HG03565 (cell line): ENCODE measurements around the gene NUCB1.
"Not testable (repeated sequence)": the region's sequence is repeated elsewhere in the genome, so short reads cannot be mapped to it uniquely, and the experiment has no call there.

Source experiments
- ATAC-seq: cut with Tn5 transposase; IDR thresholded peaks from one replicate; pipeline ENCODE4 v1.9.1; 2021; ENCODE audit warnings: mild to moderate bottlenecking, moderate library complexity; ENCODE audit not compliant: unreplicated experiment

NUCB1 gene

GRCh38 chr19:48874303-48875135, 25.6 kb upstream of the NUCB1 start:
- ATAC-seq, result no peak

- not testable (repeated sequence) for ATAC-seq
Observed at GRCh38 chr19:48876043-48876981, 23.8 kb upstream of the NUCB1 start.

DNA sequence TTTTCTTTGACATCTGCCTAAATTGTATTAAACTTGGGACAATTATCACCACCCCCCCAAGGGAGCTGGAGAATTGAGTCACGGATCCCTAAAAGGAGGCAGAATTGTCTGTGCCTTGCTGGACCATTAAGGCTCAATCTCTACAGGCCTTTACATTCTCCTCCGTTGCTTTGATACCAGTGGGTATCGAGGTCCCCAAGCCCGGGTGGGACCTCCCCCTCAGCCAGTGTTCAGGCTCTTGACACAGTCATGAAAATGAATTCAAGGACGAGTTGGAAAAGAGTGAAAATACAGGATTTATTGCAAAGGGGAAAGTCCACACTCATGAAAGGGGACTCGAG, 22.3 kb upstream of the NUCB1 start:
- no peak for ATAC-seq

GRCh38 chr19:48878196-48879024, 21.7 kb upstream of the NUCB1 start:
- ATAC-seq, result no peak

DNA sequence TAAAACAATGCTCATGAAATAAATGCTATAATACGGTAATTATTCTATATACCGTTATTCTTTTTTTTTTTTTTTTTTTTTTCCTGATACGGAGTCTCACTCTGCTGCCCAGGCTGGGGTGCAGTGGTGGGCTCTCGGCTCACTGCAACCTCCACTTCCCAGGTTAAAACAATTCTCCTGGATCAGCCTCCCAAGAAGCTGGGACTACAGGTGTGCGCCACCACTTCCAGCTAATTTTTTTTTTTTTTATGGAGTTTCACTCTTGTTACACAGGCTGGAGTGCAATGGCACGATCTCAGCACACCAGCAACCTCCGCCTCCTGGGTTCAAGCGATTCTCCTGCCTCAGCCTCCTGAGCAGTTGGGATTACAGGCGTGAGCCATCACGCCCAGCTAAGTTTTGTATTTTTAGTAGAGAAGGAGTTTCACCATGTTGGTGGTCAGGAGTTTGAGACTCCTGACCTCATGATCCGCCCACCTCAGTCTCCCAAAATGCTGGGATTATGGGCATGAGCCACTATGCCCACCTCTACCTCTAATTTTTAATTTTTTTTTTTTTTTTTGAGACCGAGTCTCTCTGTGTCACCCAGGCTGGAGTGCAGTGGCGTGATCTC, 21.0 kb upstream of the NUCB1 start:
- no peak for ATAC-seq

- not testable (repeated sequence) for ATAC-seq
Observed at GRCh38 chr19:48879696-48880095, 20.4 kb upstream of the NUCB1 start.

DNA sequence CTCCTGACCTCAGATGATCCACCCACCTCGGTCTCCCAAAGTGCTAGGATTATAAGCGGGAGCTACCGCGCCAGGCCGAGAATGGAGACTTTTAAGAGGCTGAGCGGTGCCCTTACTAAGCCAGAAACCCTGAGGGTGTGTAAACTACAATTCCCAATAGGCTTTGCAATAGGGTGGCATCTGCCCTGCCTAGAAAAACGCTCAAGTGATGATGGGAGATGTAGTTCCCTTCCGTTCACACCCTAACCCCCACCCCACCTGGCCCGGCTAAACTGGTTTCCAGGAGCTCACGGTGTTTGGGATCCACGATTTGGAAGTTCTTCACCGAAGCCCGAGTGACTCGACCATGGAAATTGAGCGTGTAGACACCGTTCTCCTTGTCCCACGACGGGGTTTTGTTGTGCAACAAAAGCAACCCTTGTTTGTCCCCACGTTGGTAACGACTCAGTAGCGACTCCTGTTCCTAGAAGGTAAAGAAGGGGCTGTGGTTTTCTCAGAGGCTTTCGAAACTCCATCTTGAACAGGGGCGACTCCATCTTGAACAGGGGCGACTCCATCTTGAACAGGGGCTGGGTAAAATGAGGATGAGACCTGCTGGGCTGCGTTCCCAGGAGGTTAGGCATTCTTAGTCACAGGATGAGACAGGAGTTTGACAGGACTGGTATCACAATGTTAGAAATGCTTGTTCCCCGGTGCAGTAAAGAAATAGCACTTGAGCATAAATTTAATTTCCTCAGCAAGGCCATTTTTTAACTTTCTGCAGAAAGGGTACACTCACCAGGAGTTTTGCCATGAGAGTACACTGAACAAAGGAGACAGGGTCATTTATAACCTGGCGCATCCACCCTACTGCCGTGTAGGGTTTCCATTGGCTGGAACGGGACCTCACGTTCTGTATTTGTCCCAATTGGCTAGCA, 18.1 kb upstream of the NUCB1 start:
- ATAC-seq, result no peak

DNA sequence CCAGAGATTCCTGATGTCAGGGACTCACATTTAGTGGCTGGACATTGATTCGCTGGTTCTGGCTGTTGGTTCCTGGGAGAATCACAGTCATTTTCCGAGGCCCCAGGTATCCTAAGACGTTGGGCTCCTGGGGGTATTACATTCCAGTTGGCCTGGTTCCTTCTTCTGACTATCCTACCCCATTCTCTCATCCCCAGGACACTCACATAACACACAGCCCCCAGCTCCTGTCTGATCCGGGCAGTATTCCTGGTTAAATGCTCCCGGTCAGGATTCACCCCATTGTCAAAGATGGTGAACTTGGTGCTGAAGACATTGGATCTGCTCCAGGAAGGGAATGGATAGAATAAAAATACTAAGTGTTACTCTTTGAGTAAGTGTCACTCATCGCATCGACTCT, 16.4 kb upstream of the NUCB1 start:
- ATAC-seq, result no peak

GRCh38 chr19:48887861-48888612, 12.1 kb upstream of the NUCB1 start:
- no peak for ATAC-seq

- not testable (repeated sequence) for ATAC-seq
Observed at GRCh38 chr19:48889496-48889895, 10.6 kb upstream of the NUCB1 start.

- ATAC-seq, result no peak
Observed at GRCh38 chr19:48890551-48890950, 9.6 kb upstream of the NUCB1 start.

DNA sequence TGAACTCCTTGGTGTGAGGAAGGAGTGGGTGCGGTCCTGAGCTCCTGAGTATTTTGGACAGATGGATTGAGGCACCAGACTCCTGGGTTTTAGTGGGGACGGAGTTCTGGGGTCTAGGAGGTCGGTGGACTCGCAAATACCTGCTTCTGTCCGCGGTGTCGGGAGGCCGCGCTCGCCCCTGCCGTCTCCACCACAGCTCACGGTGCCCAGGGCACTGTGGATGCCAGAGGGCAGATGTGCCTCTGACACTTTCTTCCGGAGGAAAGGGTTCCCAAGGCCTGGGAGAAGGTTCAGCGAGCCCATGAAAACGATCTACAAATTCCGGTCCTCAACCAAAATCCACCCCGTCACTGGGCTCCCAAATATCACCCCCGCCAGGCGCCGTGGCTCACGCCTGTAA, 4.9 kb upstream of the NUCB1 start:
- no peak for ATAC-seq

DNA sequence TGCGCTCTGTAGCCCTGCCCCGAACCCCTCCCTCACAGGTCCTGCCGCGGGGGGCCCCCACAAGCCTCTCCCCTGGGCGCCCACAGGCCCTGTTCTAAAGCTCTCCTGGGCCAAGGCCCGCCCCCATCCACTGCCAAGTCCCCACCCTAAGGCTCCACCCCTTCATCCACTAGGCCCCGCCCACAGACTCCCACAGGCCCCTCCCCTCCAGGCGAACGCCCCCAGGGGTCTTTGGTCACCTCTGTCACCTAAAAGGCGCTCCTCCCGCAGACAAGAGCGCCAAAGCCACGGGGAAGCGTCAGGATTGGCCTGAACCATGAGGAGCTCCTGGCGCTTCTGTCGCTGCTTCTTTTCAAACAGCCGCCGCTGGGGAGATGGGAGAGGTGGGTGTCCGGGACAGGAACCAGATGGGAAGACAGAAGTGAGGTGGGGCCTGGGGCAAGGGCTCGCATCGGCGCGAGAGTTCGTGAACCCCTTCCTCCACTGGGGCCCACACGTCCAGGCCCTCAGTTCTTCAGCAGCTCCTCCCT, 3.9 kb upstream of the NUCB1 start:
- no peak for ATAC-seq

DNA sequence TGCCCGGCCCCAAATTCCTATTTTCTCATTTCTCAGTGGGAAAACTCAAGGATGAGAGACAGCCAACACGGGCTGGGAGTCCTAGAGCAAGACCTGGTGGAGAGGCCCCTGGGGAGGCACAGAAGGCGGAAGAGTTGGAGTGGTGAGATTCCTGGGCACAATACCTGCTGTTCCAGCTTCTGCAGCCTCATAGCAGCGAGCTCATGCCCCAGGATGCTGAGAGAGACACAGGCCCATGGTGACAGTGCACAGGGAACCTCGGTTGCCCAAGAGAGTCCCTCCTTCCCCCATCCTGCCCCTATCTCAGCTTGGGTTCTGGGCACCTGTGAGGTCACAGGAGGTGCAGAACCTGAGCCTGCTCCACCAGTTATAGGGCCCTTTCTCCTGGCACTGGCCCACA, 2.9 kb upstream of the NUCB1 start:
- ATAC-seq, result no peak

GRCh38 chr19:48899386-48899749, 744 bp upstream of the NUCB1 start:
- ATAC-seq, result not testable (repeated sequence)

GRCh38 chr19:48900477-48901406, 630 bp downstream of the NUCB1 start:
- ATAC-seq, result no peak

GRCh38 chr19:48902291-48902690, 2.2 kb downstream of the NUCB1 start:
- not testable (repeated sequence) for ATAC-seq

DNA sequence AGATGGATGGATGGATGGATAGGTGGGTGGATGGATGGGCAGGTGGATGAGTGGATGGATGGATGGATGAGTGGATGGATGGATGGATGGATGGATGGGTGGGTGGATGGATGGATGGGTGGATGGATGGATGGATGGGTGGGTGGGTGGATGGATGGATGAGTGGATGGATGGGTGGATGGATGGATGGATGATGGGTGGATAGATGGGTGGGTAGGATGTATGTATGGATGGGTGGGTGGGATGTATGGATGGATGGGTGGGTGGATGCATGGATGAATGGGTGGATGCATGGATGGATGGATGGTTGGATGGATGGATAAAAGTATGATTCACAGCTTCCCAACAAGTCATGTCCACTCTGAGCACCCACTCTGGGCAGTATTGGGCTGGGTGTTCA, 3.7 kb downstream of the NUCB1 start:
- not testable (repeated sequence) for ATAC-seq
